ENCODE results near the gene DOCK11.
"Not testable (repeated sequence)": the region's sequence is repeated elsewhere in the genome, so short reads cannot be mapped to it uniquely, and the experiment has no call there.

DOCK11 gene

DNA sequence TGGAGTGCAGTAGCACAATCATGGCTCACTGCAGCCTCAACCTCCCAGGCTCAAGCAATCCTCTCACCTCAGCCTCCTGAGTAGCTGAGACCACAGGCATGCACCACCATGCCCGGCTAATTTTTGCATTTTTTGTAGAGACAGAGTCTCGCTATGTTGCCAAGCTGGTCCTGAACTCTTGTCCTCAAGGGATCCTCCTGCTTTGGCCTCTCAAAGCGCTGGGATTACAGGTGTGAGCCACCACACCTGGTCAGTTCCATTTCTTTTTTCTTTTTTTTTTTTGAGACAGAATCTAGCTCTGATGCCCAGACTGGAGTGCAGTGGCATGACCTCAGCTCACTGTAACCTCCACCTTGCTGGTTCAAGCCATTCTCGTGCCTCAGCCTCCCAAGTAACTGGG, 13.2 kb upstream of the DOCK11 start:
- not testable (repeated sequence) for H3K9me3 ChIP-seq (ENCODE audit: control insufficient read depth in 1 of 2, low read length in 2 of 2); H3K4me1 ChIP-seq (ENCODE audit: control insufficient read depth in 1 of 2, insufficient read depth in 2 of 2, low read length in 2 of 2); H3K36me3 ChIP-seq (ENCODE audit: control insufficient read depth in 1 of 2, insufficient read depth in 2 of 2, low read length in 2 of 2); H3K9ac ChIP-seq (ENCODE audit: low read depth in 1 of 2, low read length in 2 of 2); H3K27ac ChIP-seq (ENCODE audit: low read depth, low read length); H3K27me3 ChIP-seq (ENCODE audit: control insufficient read depth in 1 of 2, insufficient read depth in 2 of 2, low read length in 2 of 2); H3K4me3 ChIP-seq (ENCODE audit: low read depth in 1 of 2, low read length in 2 of 2)

DNA sequence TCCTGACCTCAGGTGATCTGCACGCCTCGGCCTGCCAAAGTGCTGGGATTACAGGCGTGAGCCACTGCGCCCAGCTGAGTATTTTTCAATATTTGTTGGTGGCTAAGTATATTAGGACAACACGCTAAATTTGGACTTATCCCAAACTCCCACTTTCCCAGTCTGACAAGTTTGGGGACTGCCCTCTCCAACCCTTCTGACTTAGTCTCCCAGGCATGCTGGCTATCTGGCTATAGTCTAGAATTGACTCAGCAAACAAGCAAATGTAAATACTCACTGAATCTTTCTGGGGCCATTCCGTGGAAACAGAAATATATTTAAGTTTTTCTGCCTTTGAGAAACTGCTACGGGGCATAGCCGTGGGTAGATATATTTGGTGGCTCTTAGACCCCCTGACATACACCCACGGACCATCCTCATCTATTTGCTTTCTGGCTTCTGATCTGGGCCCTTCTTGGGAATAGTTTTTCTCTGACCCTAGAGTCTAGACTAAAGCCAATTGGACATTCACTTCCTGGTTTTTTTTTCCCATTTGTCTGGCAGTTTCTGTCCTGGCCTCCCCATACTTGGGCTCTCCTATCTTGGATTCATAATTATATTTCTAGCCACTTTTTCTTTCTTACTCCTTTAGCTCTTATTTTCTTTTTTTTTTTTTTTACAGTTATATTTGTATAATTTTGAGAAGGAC, 11.3 kb upstream of the DOCK11 start:
- no peak overlapping the region for H3K4me3 ChIP-seq (ENCODE audit: low read depth in 1 of 2, low read length in 2 of 2)
- H3K9ac ChIP-seq (ENCODE audit: low read depth in 1 of 2, low read length in 2 of 2) = no peak overlapping the region
- H3K9me3 ChIP-seq (ENCODE audit: control insufficient read depth in 1 of 2, low read length in 2 of 2) = no peaks in the 10 kb centered on the region
- H3K4me1 ChIP-seq (ENCODE audit: control insufficient read depth in 1 of 2, insufficient read depth in 2 of 2, low read length in 2 of 2) = no peaks in the 10 kb centered on the region
- H3K27ac ChIP-seq (ENCODE audit: low read depth, low read length) = no peak overlapping the region
- H3K27me3 ChIP-seq (ENCODE audit: control insufficient read depth in 1 of 2, insufficient read depth in 2 of 2, low read length in 2 of 2) = no peaks in the 10 kb centered on the region
- no peaks in the 10 kb centered on the region for H3K36me3 ChIP-seq (ENCODE audit: control insufficient read depth in 1 of 2, insufficient read depth in 2 of 2, low read length in 2 of 2)

- H3K9me3 ChIP-seq (ENCODE audit: control insufficient read depth in 1 of 2, low read length in 2 of 2); H3K4me3 ChIP-seq (ENCODE audit: low read depth in 1 of 2, low read length in 2 of 2); H3K27ac ChIP-seq (ENCODE audit: low read depth, low read length); H3K9ac ChIP-seq (ENCODE audit: low read depth in 1 of 2, low read length in 2 of 2); H3K27me3 ChIP-seq (ENCODE audit: control insufficient read depth in 1 of 2, insufficient read depth in 2 of 2, low read length in 2 of 2); H3K36me3 ChIP-seq (ENCODE audit: control insufficient read depth in 1 of 2, insufficient read depth in 2 of 2, low read length in 2 of 2); H3K4me1 ChIP-seq (ENCODE audit: control insufficient read depth in 1 of 2, insufficient read depth in 2 of 2, low read length in 2 of 2): not testable (repeated sequence)
These were observed 8.9 kb upstream of the DOCK11 start for GRCh38 chrX:118486693-118487092.

GRCh38 chrX:118493016-118493415, 2.6 kb upstream of the DOCK11 start:
- Histone ChIP-seq H3K36me3 (ENCODE audit: control insufficient read depth in 1 of 2, insufficient read depth in 2 of 2, low read length in 2 of 2) (no peaks in the 10 kb centered on the region), H3K27me3 (ENCODE audit: control insufficient read depth in 1 of 2, insufficient read depth in 2 of 2, low read length in 2 of 2) (no peaks in the 10 kb centered on the region), H3K27ac (ENCODE audit: low read depth, low read length) (no peak overlapping the region)

GRCh38 chrX:118493653-118494297, 1.8 kb upstream of the DOCK11 start:
- H3K9ac ChIP-seq (ENCODE audit: low read depth in 1 of 2, low read length in 2 of 2) = no peak overlapping the region
- no peaks in the 10 kb centered on the region for H3K36me3 ChIP-seq (ENCODE audit: control insufficient read depth in 1 of 2, insufficient read depth in 2 of 2, low read length in 2 of 2)
- no peaks in the 10 kb centered on the region for H3K9me3 ChIP-seq (ENCODE audit: control insufficient read depth in 1 of 2, low read length in 2 of 2)
- no peak overlapping the region for H3K27ac ChIP-seq (ENCODE audit: low read depth, low read length)
- no peaks in the 10 kb centered on the region for H3K4me1 ChIP-seq (ENCODE audit: control insufficient read depth in 1 of 2, insufficient read depth in 2 of 2, low read length in 2 of 2)
- no peak overlapping the region for H3K4me3 ChIP-seq (ENCODE audit: low read depth in 1 of 2, low read length in 2 of 2)
- no peaks in the 10 kb centered on the region for H3K27me3 ChIP-seq (ENCODE audit: control insufficient read depth in 1 of 2, insufficient read depth in 2 of 2, low read length in 2 of 2)

More at GRCh38 chrX:118493016-118493415, 2.6 kb upstream of the DOCK11 start:
- Histone ChIP-seq H3K9me3 (ENCODE audit: control insufficient read depth in 1 of 2, low read length in 2 of 2) (no peaks in the 10 kb centered on the region), H3K4me3 (ENCODE audit: low read depth in 1 of 2, low read length in 2 of 2) (no peak overlapping the region), H3K4me1 (ENCODE audit: control insufficient read depth in 1 of 2, insufficient read depth in 2 of 2, low read length in 2 of 2) (no peaks in the 10 kb centered on the region), H3K9ac (ENCODE audit: low read depth in 1 of 2, low read length in 2 of 2) (no peak overlapping the region)

DNA sequence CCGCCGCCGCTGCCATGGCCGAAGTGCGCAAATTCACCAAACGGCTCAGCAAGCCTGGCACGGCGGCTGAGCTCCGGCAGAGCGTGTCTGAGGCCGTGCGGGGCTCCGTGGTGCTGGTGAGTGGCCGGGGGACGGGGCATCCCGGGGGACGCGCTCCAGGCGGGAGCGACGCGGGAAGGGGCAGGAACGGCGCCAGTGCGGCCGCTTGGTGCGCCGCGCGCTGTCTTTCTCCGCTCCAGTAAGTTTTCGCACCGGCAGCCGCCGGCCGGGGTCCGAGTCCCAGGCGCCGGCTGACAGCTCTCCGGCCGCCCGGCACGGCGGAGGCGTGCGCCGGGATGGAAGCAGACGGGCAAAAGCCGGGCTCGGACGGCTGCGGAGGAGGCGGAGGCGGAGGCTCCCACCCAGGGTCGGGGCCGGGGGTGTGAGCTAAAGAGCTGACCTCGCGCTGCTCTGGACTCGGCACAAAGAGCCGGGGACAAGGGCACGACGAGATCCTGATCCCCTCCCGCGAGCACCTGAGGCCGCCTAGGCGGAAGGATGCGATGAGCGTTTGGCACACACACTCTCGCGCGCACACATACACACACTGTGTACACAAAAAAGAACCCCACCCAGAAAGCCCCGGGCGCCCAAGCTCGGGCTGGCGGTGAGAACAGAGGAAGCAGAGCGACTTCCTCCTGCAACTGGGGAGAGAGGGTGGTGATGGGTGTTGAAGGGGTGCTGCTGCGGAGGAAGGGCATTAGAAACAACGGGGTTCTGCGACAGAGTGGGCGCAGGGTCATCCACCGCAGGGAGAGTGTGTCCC, 545 bp downstream of the DOCK11 start:
- no peaks in the 10 kb centered on the region for H3K4me1 ChIP-seq (ENCODE audit: control insufficient read depth in 1 of 2, insufficient read depth in 2 of 2, low read length in 2 of 2)
- H3K9ac ChIP-seq (ENCODE audit: low read depth in 1 of 2, low read length in 2 of 2) = peak overlapping the region; percentile 35 to 38
- H3K9me3 ChIP-seq (ENCODE audit: control insufficient read depth in 1 of 2, low read length in 2 of 2) = no peaks in the 10 kb centered on the region
- H3K36me3 ChIP-seq (ENCODE audit: control insufficient read depth in 1 of 2, insufficient read depth in 2 of 2, low read length in 2 of 2) = no peaks in the 10 kb centered on the region
- H3K27ac ChIP-seq (ENCODE audit: low read depth, low read length) = peak overlapping the region; percentile 32
- no peaks in the 10 kb centered on the region for H3K27me3 ChIP-seq (ENCODE audit: control insufficient read depth in 1 of 2, insufficient read depth in 2 of 2, low read length in 2 of 2)
- H3K4me3 ChIP-seq (ENCODE audit: low read depth in 1 of 2, low read length in 2 of 2) = peak overlapping the region; percentile 59 to 60

- Histone ChIP-seq H3K9me3 (ENCODE audit: control insufficient read depth in 1 of 2, low read length in 2 of 2) (no peaks in the 10 kb centered on the region), H3K27ac (ENCODE audit: low read depth, low read length) (peak overlapping the region; percentile 22), H3K4me1 (ENCODE audit: control insufficient read depth in 1 of 2, insufficient read depth in 2 of 2, low read length in 2 of 2) (no peaks in the 10 kb centered on the region), H3K27me3 (ENCODE audit: control insufficient read depth in 1 of 2, insufficient read depth in 2 of 2, low read length in 2 of 2) (no peaks in the 10 kb centered on the region), H3K4me3 (ENCODE audit: low read depth in 1 of 2, low read length in 2 of 2) (peak overlapping the region; percentile 59 to 60), H3K36me3 (ENCODE audit: control insufficient read depth in 1 of 2, insufficient read depth in 2 of 2, low read length in 2 of 2) (no peaks in the 10 kb centered on the region), H3K9ac (ENCODE audit: low read depth in 1 of 2, low read length in 2 of 2) (peak overlapping the region; percentile 6 to 35)
These were observed 1.1 kb downstream of the DOCK11 start for GRCh38 chrX:118496763-118497079.

GRCh38 chrX:118497180-118497818, 1.7 kb downstream of the DOCK11 start:
- Histone ChIP-seq H3K36me3 (ENCODE audit: control insufficient read depth in 1 of 2, insufficient read depth in 2 of 2, low read length in 2 of 2) (no peaks in the 10 kb centered on the region), H3K9ac (ENCODE audit: low read depth in 1 of 2, low read length in 2 of 2) (peak overlapping the region in 1 of 2 donors; percentile 6), H3K9me3 (ENCODE audit: control insufficient read depth in 1 of 2, low read length in 2 of 2) (no peaks in the 10 kb centered on the region), H3K27me3 (ENCODE audit: control insufficient read depth in 1 of 2, insufficient read depth in 2 of 2, low read length in 2 of 2) (no peaks in the 10 kb centered on the region), H3K4me3 (ENCODE audit: low read depth in 1 of 2, low read length in 2 of 2) (peak overlapping the region; percentile 59 to 60), H3K27ac (ENCODE audit: low read depth, low read length) (no peak overlapping the region), H3K4me1 (ENCODE audit: control insufficient read depth in 1 of 2, insufficient read depth in 2 of 2, low read length in 2 of 2) (no peaks in the 10 kb centered on the region)

DNA sequence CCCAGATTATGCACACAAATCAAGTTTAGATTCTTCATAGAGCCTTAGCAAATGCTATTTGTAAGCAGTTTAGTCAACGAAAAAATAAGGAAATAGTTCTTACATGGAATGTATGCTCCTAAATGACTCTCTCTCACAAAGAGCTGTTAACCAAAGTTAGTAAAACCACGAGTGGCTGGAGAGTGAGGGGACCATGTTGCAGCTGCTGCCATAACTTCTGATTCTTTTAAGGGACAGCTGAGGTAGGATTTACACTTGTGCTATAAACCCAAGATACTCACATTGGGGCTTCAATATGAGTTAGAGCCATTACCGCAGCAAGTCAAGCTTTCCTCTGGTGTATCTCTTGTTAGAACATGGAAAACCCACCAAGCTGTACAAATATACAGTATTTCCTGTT, 2.7 kb downstream of the DOCK11 start:
- Histone ChIP-seq H3K4me3 (ENCODE audit: low read depth in 1 of 2, low read length in 2 of 2) (no peak overlapping the region), H3K27ac (ENCODE audit: low read depth, low read length) (no peak overlapping the region), H3K36me3 (ENCODE audit: control insufficient read depth in 1 of 2, insufficient read depth in 2 of 2, low read length in 2 of 2) (no peaks in the 10 kb centered on the region), H3K9ac (ENCODE audit: low read depth in 1 of 2, low read length in 2 of 2) (no peak overlapping the region), H3K4me1 (ENCODE audit: control insufficient read depth in 1 of 2, insufficient read depth in 2 of 2, low read length in 2 of 2) (no peaks in the 10 kb centered on the region), H3K9me3 (ENCODE audit: control insufficient read depth in 1 of 2, low read length in 2 of 2) (no peaks in the 10 kb centered on the region), H3K27me3 (ENCODE audit: control insufficient read depth in 1 of 2, insufficient read depth in 2 of 2, low read length in 2 of 2) (no peaks in the 10 kb centered on the region)

- no peak overlapping the region for H3K27ac ChIP-seq (ENCODE audit: low read depth, low read length)
- no peak overlapping the region for H3K4me3 ChIP-seq (ENCODE audit: low read depth in 1 of 2, low read length in 2 of 2)
- H3K4me1 ChIP-seq (ENCODE audit: control insufficient read depth in 1 of 2, insufficient read depth in 2 of 2, low read length in 2 of 2) = no peaks in the 10 kb centered on the region
- H3K9ac ChIP-seq (ENCODE audit: low read depth in 1 of 2, low read length in 2 of 2) = no peak overlapping the region
- H3K36me3 ChIP-seq (ENCODE audit: control insufficient read depth in 1 of 2, insufficient read depth in 2 of 2, low read length in 2 of 2) = no peaks in the 10 kb centered on the region
- H3K9me3 ChIP-seq (ENCODE audit: control insufficient read depth in 1 of 2, low read length in 2 of 2) = no peaks in the 10 kb centered on the region
- H3K27me3 ChIP-seq (ENCODE audit: control insufficient read depth in 1 of 2, insufficient read depth in 2 of 2, low read length in 2 of 2) = no peaks in the 10 kb centered on the region
These were observed 3.1 kb downstream of the DOCK11 start for GRCh38 chrX:118498755-118499154.
